HepG2 (cell line): Measurements from ENCODE around the gene TBCD.

Source experiments
- EZH2 ChIP-seq: conservative IDR thresholded peaks from 2 replicates; pipeline ENCODE4 v1.6.1; 2012; ENCODE audit warnings: mild to moderate bottlenecking, low read depth, low read length, moderate library complexity
- KLF13 ChIP-seq: sonication (generic); formaldehyde crosslinking; IDR thresholded peaks from 2 replicates; pipeline ENCODE4 v1.4.0; 2020; ENCODE audit warnings: mild to moderate bottlenecking, missing genetic modification reagents
- PCBP1 ChIP-seq: fragments of 200-400 bp; formaldehyde crosslinking; IDR thresholded peaks from 2 replicates; pipeline ENCODE4 v1.6.1; 2017; ENCODE audit warnings: mild to moderate bottlenecking, low read depth, low read length, borderline replicate concordance
- POLR2A ChIP-seq, 2 experiments: IDR thresholded peaks; 2 replicates each; pipeline ENCODE4 v1.6.1; 2011; ENCODE audit warnings: low read depth in 2 of 2, low read length in 2 of 2, mild to moderate bottlenecking in 1 of 2, moderate library complexity in 1 of 2; ENCODE audit not compliant: insufficient read depth in 1 of 2
- SMC3 ChIP-seq: IDR thresholded peaks from 2 replicates; pipeline ENCODE4 v1.6.1; 2011; ENCODE audit warnings: low read length, improper control_type of control experiment
- ZFY ChIP-seq: sonication (generic); formaldehyde crosslinking; IDR thresholded peaks from 2 replicates; pipeline ENCODE4 v1.4.0; 2020; ENCODE audit warnings: missing genetic modification reagents
- ZNF225 ChIP-seq: sonication (generic); formaldehyde crosslinking; IDR thresholded peaks from 2 replicates; pipeline ENCODE4 v1.4.0; 2020; ENCODE audit warnings: mild to moderate bottlenecking, missing genetic modification reagents
- ZNF382 ChIP-seq: sonication (generic); formaldehyde crosslinking; IDR thresholded peaks from 2 replicates; pipeline ENCODE4 v1.5.0; 2020; ENCODE audit warnings: missing genetic modification reagents, mild to moderate bottlenecking, borderline replicate concordance
- ZNF546 ChIP-seq: sonication (generic); formaldehyde crosslinking; conservative IDR thresholded peaks from 2 replicates; pipeline ENCODE4 v1.8.1; 2023; ENCODE audit warnings: mild to moderate bottlenecking, missing genetic modification reagents
- ZNF670 ChIP-seq: sonication (generic); formaldehyde crosslinking; IDR thresholded peaks from 2 replicates; pipeline ENCODE4 v1.8.0; 2022; ENCODE audit warnings: mild to moderate bottlenecking, missing genetic modification reagents, borderline replicate concordance
- TF ChIP-seq, protein P1 (sequence below): sonication (generic); formaldehyde crosslinking; IDR thresholded peaks from 2 replicates; pipeline ENCODE4 v1.4.0; 2020; ENCODE audit warnings: missing genetic modification reagents, borderline replicate concordance
- TF ChIP-seq, protein P2 (sequence below): sonication (generic); formaldehyde crosslinking; IDR thresholded peaks from 2 replicates; pipeline ENCODE4 v1.8.1; 2023; ENCODE audit warnings: mild to moderate bottlenecking, missing genetic modification reagents, borderline replicate concordance
- TF ChIP-seq, protein P3 (sequence below): sonication (generic); formaldehyde crosslinking; IDR thresholded peaks from 2 replicates; pipeline ENCODE4 v1.5.0; 2020; ENCODE audit warnings: mild to moderate bottlenecking, missing genetic modification reagents, moderate library complexity

GRCh38 chr17:82754297-82755208 is 2.7 kb downstream of the TBCD start:
- TF ChIP-seq, protein P1, sequence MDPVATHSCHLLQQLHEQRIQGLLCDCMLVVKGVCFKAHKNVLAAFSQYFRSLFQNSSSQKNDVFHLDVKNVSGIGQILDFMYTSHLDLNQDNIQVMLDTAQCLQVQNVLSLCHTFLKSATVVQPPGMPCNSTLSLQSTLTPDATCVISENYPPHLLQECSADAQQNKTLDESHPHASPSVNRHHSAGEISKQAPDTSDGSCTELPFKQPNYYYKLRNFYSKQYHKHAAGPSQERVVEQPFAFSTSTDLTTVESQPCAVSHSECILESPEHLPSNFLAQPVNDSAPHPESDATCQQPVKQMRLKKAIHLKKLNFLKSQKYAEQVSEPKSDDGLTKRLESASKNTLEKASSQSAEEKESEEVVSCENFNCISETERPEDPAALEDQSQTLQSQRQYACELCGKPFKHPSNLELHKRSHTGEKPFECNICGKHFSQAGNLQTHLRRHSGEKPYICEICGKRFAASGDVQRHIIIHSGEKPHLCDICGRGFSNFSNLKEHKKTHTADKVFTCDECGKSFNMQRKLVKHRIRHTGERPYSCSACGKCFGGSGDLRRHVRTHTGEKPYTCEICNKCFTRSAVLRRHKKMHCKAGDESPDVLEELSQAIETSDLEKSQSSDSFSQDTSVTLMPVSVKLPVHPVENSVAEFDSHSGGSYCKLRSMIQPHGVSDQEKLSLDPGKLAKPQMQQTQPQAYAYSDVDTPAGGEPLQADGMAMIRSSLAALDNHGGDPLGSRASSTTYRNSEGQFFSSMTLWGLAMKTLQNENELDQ (CRISPR knock-in tag): no peak
- TF ChIP-seq, protein P2, sequence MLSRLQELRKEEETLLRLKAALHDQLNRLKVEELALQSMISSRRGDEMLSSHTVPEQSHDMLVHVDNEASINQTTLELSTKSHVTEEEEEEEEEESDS (CRISPR knock-in tag): no peak
- TF ChIP-seq PCBP1 (no peak), ZNF670 (no peak), ZNF546 (CRISPR knock-in tag) (no peak), POLR2A (IDR thresholded peaks at IDR 0.05; ENCODE audit: insufficient read depth in 1 of 2, low read depth in 2 of 2, low read length in 2 of 2) (no peak), SMC3 (no peak), ZNF382 (CRISPR knock-in tag) (no peak), KLF13 (no peak), ZFY (CRISPR knock-in tag) (no peak), EZH2 (no peak), ZNF225 (CRISPR knock-in tag) (no peak)
- TF ChIP-seq, protein P3, sequence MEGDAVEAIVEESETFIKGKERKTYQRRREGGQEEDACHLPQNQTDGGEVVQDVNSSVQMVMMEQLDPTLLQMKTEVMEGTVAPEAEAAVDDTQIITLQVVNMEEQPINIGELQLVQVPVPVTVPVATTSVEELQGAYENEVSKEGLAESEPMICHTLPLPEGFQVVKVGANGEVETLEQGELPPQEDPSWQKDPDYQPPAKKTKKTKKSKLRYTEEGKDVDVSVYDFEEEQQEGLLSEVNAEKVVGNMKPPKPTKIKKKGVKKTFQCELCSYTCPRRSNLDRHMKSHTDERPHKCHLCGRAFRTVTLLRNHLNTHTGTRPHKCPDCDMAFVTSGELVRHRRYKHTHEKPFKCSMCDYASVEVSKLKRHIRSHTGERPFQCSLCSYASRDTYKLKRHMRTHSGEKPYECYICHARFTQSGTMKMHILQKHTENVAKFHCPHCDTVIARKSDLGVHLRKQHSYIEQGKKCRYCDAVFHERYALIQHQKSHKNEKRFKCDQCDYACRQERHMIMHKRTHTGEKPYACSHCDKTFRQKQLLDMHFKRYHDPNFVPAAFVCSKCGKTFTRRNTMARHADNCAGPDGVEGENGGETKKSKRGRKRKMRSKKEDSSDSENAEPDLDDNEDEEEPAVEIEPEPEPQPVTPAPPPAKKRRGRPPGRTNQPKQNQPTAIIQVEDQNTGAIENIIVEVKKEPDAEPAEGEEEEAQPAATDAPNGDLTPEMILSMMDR (CRISPR knock-in tag): no peak
